AG10803 (cell line): ENCODE results near the gene RBBP8.

ENCODE experiments used
- DNase-seq: peaks from one replicate; pipeline ENCODE4 v3.0.0; 2010; ENCODE audit warnings: low read depth
- H3K4me3 ChIP-seq: 2 replicates; pipeline ENCODE4 v1.5.1; 2011; ENCODE audit warnings: mild to moderate bottlenecking, low read length, control low read depth
- TF ChIP-seq, protein P1 (sequence below): conservative IDR thresholded peaks from 2 replicates; pipeline ENCODE4 v1.5.1; 2011; ENCODE audit warnings: mild to moderate bottlenecking, low read length, control low read depth, inconsistent platforms

Gene RBBP8

DNA sequence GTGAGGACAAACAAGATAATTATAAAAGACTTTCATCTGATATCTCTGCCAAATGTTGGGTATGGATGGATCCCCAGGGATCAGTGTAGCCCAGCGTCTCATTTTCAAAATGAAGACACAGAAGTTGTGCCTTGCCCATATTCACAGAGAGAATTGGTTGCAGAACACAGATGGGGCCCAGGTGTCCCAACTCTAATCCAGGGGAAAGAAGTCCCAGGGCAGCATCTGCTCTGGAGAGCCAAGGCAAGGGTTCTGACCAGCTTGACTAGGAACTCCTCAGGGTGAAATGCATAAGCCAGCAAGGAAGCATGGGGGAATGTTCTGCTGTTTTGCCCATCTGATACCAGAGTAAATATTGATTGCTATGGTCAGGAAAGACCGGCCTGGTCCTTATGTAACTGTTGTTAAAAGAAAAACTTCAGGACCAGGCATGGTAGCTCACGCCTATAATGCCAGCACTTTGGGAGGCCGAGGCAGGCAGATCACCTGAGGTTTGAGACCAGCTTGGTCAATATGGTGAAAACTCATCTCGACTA, 133.4 kb downstream of the RBBP8 start:
- H3K4me3 ChIP-seq = no peak overlapping the region
- DNase-seq = no peak
- TF ChIP-seq, protein P1, sequence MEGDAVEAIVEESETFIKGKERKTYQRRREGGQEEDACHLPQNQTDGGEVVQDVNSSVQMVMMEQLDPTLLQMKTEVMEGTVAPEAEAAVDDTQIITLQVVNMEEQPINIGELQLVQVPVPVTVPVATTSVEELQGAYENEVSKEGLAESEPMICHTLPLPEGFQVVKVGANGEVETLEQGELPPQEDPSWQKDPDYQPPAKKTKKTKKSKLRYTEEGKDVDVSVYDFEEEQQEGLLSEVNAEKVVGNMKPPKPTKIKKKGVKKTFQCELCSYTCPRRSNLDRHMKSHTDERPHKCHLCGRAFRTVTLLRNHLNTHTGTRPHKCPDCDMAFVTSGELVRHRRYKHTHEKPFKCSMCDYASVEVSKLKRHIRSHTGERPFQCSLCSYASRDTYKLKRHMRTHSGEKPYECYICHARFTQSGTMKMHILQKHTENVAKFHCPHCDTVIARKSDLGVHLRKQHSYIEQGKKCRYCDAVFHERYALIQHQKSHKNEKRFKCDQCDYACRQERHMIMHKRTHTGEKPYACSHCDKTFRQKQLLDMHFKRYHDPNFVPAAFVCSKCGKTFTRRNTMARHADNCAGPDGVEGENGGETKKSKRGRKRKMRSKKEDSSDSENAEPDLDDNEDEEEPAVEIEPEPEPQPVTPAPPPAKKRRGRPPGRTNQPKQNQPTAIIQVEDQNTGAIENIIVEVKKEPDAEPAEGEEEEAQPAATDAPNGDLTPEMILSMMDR = no peak

DNA sequence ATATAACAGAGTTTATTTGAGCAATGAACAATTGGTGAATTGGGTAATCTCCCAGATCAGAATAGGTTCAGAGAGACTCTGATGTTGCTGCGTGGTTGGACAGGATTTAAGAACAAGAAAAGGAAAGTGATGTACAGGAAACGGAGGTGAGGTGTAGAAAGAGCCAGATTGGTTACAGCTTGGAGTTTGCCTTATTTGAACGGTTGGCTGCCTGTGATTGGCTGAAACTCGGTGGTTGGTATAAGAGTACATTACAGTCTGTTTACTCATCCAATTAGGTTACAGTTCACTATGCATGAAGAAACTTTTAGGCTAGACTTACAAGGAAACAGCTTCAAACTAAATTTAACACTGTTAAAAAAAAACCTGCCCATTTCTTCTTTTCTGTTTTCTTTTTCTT, 134.1 kb downstream of the RBBP8 start:
- TF ChIP-seq, protein P1 = no peak
- H3K4me3 ChIP-seq = no peak overlapping the region
- DNase-seq = peak; percentile 47

DNA sequence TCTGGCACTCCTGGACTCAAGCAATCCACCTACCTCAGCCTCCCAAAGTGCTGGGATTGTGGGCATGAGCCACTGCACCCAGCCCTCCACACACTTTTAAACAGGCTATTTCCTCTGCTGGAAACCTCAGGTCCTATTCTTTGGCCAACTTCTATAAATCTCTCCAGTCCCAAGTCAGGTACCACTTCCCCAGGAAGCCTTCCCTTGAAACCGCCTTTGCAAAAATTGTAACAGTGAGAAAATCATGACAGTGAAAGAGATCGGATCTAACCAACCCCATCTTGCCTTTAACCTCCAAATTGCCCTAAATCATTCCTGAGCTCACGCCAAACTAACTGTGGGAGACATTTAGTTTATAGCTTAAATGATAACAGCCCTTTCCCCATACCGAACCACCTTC, 134.9 kb downstream of the RBBP8 start:
- H3K4me3 ChIP-seq = no peak overlapping the region
- no peak for DNase-seq
- TF ChIP-seq, protein P1 = no peak

DNA sequence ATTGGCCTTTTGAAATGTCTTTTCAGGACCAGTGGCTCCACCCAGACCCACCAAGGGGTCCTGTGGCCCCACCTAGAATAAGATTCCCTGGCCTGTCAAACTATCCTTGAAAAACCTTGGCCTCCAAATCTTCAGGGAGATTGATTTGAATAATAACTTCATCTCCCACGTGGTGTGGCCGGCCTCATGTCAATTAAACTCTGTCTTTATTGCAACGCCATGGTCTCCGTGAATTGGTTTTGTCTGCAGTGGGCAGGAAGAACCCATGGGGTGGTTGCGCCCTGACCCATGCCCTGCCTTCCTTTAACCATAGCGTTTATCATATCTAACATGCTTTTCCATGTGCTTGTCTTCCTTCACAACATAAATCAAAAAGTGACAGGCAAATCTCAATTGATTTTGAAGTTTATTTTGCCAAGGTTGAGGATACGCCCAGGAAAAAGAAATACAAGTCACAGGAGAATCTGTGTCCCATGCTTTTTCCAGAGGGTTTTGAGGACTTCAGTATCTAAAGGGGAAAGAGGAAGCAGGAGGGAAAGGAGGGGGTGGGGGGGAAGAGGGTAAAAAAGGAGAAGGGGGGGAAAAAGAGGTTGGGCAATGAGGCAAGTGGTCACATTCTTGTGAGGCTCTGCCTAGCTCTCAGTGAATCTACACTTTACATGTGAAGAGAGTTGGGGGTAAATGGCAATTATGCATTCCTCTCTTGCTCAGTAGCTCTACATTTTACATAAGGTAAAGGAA, 135.6 kb downstream of the RBBP8 start:
- no peak overlapping the region for H3K4me3 ChIP-seq
- DNase-seq = no peak
- TF ChIP-seq, protein P1 = no peak

DNA sequence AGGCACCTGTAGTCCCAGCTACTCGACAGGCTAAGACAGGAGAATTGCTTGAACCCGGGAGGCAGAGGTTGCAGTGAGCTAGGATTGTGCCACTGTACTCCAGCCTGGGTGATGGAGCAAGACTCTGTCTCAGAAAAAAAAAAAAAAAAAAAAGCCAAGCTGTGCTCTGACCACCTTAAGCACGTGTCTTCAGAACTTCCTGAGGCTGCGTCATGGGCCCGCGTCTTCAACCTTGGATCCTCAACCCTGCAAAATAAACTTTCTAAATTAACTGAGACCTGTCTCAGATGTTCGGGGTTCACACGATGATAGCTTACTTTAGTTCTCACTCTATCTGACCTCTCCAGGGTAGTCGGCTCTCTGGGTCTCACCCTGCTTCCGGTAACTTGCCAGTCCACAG, 136.4 kb downstream of the RBBP8 start:
- TF ChIP-seq, protein P1 = no peak
- no peak overlapping the region for H3K4me3 ChIP-seq
- DNase-seq = no peak

DNA sequence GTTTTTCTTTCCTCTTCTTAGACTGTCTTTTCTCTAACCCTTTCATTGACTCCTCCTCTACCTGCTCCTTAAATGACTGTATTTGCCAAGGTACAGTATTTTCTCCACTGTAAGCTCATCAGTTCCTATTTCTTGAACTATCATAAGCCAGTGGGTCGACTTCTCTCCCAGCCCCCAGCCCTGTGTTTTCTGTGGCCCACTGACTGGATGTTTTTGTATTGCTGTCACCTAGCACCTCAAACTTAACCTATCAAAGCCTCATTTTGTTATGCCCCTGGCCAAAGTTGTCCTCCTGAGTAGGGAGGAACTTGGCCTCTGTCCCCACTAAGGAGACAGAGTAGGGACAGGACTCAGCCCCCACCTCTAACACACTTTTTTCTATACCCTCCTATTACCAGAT, 136.8 kb downstream of the RBBP8 start:
- TF ChIP-seq, protein P1 = no peak
- DNase-seq = no peak

DNA sequence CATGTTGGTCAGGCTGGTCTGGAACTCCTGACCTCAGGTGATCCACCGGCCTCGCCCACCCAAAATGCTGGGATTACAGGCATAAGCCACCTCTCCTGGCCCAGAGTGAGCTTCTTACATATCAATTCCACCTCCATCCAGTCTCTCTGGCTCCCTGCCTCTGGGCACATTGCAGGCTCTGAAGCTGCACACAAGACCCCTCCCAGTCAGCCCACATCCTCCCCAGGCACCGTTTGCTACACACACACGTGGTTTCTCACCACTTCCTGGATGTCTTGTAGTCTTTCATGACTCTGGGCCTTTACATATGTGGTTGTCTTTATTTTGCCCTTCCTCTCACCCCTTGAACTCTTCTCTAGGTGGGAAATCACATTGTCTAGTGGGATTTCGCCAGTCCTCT, 138.2 kb downstream of the RBBP8 start:
- peak; percentile 53 for DNase-seq
- TF ChIP-seq, protein P1 = no peak
- no peak overlapping the region for H3K4me3 ChIP-seq

More for the DNA sequence above, 136.8 kb downstream of the RBBP8 start:
- no peak overlapping the region for H3K4me3 ChIP-seq
